IPS-20b (cell line): Measurements from ENCODE around the gene MRPL54.

ENCODE experiments used
- H3K27ac ChIP-seq: one replicate; pipeline ENCODE4 v1.5.1; 2013; ENCODE audit warnings: low read length
- H3K27me3 ChIP-seq: 2 replicates; pipeline ENCODE4 v1.6.1; 2013; ENCODE audit warnings: mild to moderate bottlenecking, low read length, inconsistent platforms; ENCODE audit not compliant: insufficient read depth
- H3K36me3 ChIP-seq: 2 replicates; pipeline ENCODE4 v1.6.1; 2013; ENCODE audit warnings: low read depth, mild to moderate bottlenecking, inconsistent platforms, low read length, moderate library complexity; ENCODE audit not compliant: insufficient read depth
- H3K4me1 ChIP-seq: 2 replicates; pipeline ENCODE4 v1.6.1; 2013; ENCODE audit warnings: mild to moderate bottlenecking, control low read depth, inconsistent platforms, low read length, moderate library complexity; ENCODE audit not compliant: insufficient read depth
- H3K4me3 ChIP-seq: 2 replicates; pipeline ENCODE4 v1.5.1; 2013; ENCODE audit warnings: mild to moderate bottlenecking, low read length, inconsistent platforms
- H3K9ac ChIP-seq: 2 replicates; pipeline ENCODE4 v1.6.1; 2013; ENCODE audit warnings: low read depth, mild to moderate bottlenecking, inconsistent platforms, low read length, moderate library complexity
- H3K9me3 ChIP-seq: 2 replicates; pipeline ENCODE4 v1.6.1; 2013; ENCODE audit warnings: mild to moderate bottlenecking, low read depth, low read length, inconsistent platforms; ENCODE audit not compliant: insufficient read depth

Gene MRPL54

GRCh38 chr19:3771000-3771905 lies 8.8 kb downstream of the MRPL54 start:
- Histone ChIP-seq H3K4me1 (peaks cover 5% of the 10 kb centered on the region; the same call in 1 of the 2 replicates), H3K27me3 (no peaks in the 10 kb centered on the region), H3K4me3 (no peak overlapping the region), H3K9me3 (no peaks in the 10 kb centered on the region), H3K36me3 (peaks cover 15% of the 10 kb centered on the region; the same call in 1 of the 2 replicates), H3K9ac (no peak overlapping the region), H3K27ac (no peak overlapping the region)

DNA sequence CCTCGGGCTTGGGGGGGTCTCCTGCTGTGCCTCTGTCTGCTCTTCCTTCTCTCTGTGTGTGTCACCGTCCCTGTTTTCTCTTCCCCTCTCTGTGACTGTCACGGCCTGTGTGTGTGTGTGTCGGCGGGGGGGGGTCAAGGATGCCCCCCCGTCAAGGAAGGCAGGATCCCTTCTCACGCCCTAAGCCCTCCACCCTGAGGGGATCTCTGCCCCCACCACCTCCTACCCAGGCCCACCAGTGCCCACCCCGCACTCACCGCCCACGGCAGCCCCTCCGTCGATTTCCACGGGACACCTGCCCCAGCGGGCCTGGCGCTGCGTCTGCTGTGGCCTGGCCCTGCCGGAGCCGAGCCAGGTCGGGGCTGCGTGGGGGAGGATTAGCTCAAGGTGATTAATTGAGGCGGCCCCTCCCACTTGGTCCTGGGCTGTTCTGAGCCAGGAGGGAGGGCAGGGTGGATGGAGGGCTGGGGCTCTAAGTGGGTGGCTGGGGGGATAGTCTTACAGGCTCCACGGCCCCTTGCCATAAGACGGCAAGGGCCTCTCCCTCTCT lies 9.5 kb downstream of the MRPL54 start, which contains the start of gene RAX2:
TSS of gene RAX2 (minus strand) at position 323 of the 550 bp plus-strand sequence. CDS start 486 bp downstream, outside the sequence.
- Histone ChIP-seq H3K36me3 (0 out of 2 replicates have a peak, but pooled peaks cover 9% of the 10 kb centered on the region), H3K9ac (no peak within 1 kb of the TSS), H3K9me3 (no peaks in the 10 kb centered on the region), H3K27me3 (no peaks in the 10 kb centered on the region), H3K27ac (no peak within 1 kb of the TSS), H3K4me3 (no peak within 1 kb of the TSS), H3K4me1 (peaks cover 5% of the 10 kb centered on the region; the same call in 1 of the 2 replicates)

GRCh38 chr19:3773814-3774515 lies 11.5 kb downstream of the MRPL54 start:
- Histone ChIP-seq H3K4me1 (peaks cover 5% of the 10 kb centered on the region; the same call in 1 of the 2 replicates), H3K9me3 (no peaks in the 10 kb centered on the region), H3K36me3 (no peaks in the 10 kb centered on the region), H3K27ac (no peak overlapping the region), H3K4me3 (no peak overlapping the region), H3K27me3 (no peaks in the 10 kb centered on the region), H3K9ac (no peak overlapping the region)

DNA sequence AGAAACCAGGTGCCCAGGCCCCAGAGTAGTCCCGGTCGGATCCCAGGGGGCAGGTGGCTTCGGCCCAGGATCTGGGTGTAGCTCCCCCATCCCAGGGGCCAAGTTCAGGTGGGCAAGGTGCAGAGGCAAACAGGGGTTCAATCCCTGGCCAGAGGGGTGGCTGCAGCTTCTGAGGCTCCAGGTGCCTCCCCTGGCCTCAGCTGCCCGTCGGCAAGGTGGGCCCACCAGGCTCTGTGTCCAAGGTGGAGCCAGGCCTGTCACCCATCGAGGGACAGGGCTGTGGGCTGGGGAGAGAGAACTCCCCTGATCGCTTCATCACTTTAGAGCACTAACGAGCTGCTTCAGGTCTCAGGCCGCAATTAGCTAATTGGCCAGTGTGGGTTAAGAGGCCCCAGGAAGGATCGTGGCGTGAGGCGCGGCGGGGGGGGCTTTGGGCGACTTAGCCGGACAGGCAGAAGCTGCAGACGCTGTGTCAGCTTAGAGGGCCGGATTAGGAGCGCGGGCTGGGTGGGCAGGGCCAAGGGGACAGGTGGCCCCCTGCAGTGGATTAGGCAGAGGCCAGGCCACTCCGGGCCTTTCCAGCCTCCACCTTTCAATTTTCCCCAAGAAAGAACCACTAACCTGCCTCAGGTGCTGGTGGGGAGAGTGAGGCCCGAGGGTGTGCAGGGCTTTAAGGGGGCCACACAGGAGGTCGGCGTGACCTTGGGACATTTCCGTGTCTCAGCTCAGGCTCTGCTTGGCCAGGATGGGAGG lies 12.3 kb downstream of the MRPL54 start:
- no peaks in the 10 kb centered on the region for H3K27me3 ChIP-seq
- no peaks in the 10 kb centered on the region for H3K36me3 ChIP-seq
- H3K4me3 ChIP-seq: no peak overlapping the region
- no peaks in the 10 kb centered on the region for H3K9me3 ChIP-seq
- no peak overlapping the region for H3K27ac ChIP-seq
- no peak overlapping the region for H3K9ac ChIP-seq
- peaks cover 5% of the 10 kb centered on the region; the same call in 1 of the 2 replicates for H3K4me1 ChIP-seq

DNA sequence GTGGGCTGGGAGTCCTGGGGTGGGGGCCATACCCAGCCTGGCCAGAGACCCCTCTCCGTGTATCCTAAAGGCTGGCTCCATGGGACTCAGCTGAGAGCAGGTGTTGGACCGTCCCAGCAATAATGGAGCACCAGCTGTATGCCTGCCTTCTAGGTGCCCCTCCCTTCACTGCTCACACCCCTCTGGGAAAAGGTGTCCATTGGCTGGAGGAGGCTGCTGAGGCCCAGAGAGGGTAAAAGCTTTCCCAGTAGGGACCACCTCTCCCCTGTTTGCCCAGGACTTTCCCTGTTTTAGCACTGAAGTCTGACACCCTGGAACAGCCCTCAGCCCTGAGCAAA lies 12.9 kb downstream of the MRPL54 start:
- no peaks in the 10 kb centered on the region for H3K9me3 ChIP-seq
- no peak overlapping the region for H3K9ac ChIP-seq
- no peak overlapping the region for H3K4me3 ChIP-seq
- H3K27ac ChIP-seq: no peak overlapping the region
- H3K4me1 ChIP-seq: peaks cover 5% of the 10 kb centered on the region; the same call in 1 of the 2 replicates
- H3K27me3 ChIP-seq: no peaks in the 10 kb centered on the region
- no peaks in the 10 kb centered on the region for H3K36me3 ChIP-seq

DNA sequence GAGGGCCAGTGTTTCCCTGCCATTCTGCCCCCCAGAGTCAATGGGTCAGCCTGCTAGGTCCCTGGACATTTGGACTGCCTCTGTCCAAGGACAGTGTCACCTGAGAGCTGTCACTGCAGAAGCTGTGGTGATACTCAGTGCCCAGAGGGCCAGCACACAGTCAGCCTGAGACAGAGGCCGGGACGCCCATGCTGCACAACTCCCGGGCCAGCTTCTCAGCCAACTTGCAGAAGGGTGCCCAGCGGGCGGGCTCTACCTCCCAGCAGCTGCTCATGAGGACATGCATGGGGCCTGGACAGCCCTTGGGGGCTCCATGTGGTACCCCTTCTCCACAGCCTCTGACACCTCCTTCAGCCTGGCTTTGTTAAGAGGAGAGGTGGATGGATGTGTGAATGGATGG lies 13.3 kb downstream of the MRPL54 start:
- Histone ChIP-seq H3K9ac (no peak overlapping the region), H3K4me1 (peaks cover 5% of the 10 kb centered on the region; the same call in 1 of the 2 replicates), H3K9me3 (peaks cover 2% of the 10 kb centered on the region; the same call in 1 of the 2 replicates), H3K36me3 (no peaks in the 10 kb centered on the region), H3K27ac (no peak overlapping the region), H3K4me3 (no peak overlapping the region), H3K27me3 (no peaks in the 10 kb centered on the region)

- H3K9me3 ChIP-seq: peaks cover 9% of the 10 kb centered on the region
- no peak overlapping the region for H3K9ac ChIP-seq
Measured at GRCh38 chr19:3776479-3777040, 14.1 kb downstream of the MRPL54 start.

GRCh38 chr19:3778104-3778867 lies 15.8 kb downstream of the MRPL54 start:
- Histone ChIP-seq H3K27me3 (no peaks in the 10 kb centered on the region), H3K4me1 (no peaks in the 10 kb centered on the region), H3K4me3 (no peak overlapping the region), H3K9me3 (peaks cover 21% of the 10 kb centered on the region), H3K9ac (no peak overlapping the region), H3K36me3 (0 out of 2 replicates have a peak, but pooled peaks cover 6% of the 10 kb centered on the region), H3K27ac (no peak overlapping the region)

More at GRCh38 chr19:3776479-3777040, 14.1 kb downstream of the MRPL54 start:
- H3K4me1 ChIP-seq: no peaks in the 10 kb centered on the region
- H3K36me3 ChIP-seq: no peaks in the 10 kb centered on the region
- H3K27me3 ChIP-seq: no peaks in the 10 kb centered on the region
- H3K27ac ChIP-seq: no peak overlapping the region
- no peak overlapping the region for H3K4me3 ChIP-seq

- Histone ChIP-seq H3K27ac (no peak overlapping the region), H3K9me3 (peaks cover 21% of the 10 kb centered on the region), H3K9ac (no peak overlapping the region), H3K36me3 (0 out of 2 replicates have a peak, but pooled peaks cover 6% of the 10 kb centered on the region), H3K27me3 (peaks cover 5% of the 10 kb centered on the region; the same call in 1 of the 2 replicates), H3K4me3 (no peak overlapping the region), H3K4me1 (no peaks in the 10 kb centered on the region)
Measured at GRCh38 chr19:3778899-3779723, 16.6 kb downstream of the MRPL54 start.
